Chondrocyte (in vitro differentiated cells): ENCODE measurements around the gene LRP6. TPM values are rescaled to one million over a fixed set of nuclear protein-coding genes. Genes with fewer than 3 reads are reported as not detected.

Experiments
- DNase-seq: peaks from one replicate; pipeline ENCODE4 v3.0.0; 2021; ENCODE audit warnings: mixed read lengths, low spot score
- H3K27ac Mint-ChIP-seq: one replicate; pipeline ENCODE4 v1.8.0; 2021; ENCODE audit warnings: mild to moderate bottlenecking, moderate library complexity, mixed read lengths; ENCODE audit not compliant: unreplicated experiment
- H3K27me3 Mint-ChIP-seq: 2 replicates; pipeline ENCODE4 v1.8.0; 2021; ENCODE audit warnings: low read depth, mixed read lengths
- H3K36me3 Mint-ChIP-seq: 2 replicates; pipeline ENCODE4 v1.8.0; 2021; ENCODE audit warnings: low read depth, mixed read lengths
- H3K4me1 Mint-ChIP-seq: 2 replicates; pipeline ENCODE4 v1.8.0; 2021; ENCODE audit warnings: low read depth, mild to moderate bottlenecking, mixed read lengths
- H3K4me3 Mint-ChIP-seq: one replicate; pipeline ENCODE4 v1.8.0; 2021; ENCODE audit warnings: mild to moderate bottlenecking, moderate library complexity, mixed read lengths; ENCODE audit not compliant: unreplicated experiment
- H3K9me3 Mint-ChIP-seq: 2 replicates; pipeline ENCODE4 v1.8.0; 2021; ENCODE audit warnings: low read depth, mixed read lengths
- total RNA-seq: library from RNA; stranded (reverse); gene quantifications from 3 replicates; pipeline ENCODE4 v1.2.1, GENCODE V29; 2021
- TF ChIP-seq, protein P1 (sequence below): fragments of 200-600 bp; sonication (generic); IDR thresholded peaks from 2 replicates; pipeline ENCODE4 v1.5.0; 2021; ENCODE audit warnings: antibody characterized with exemption, mild to moderate bottlenecking, moderate library complexity

Gene LRP6
- total RNA-seq, 1 donor from 2014 or later: 41.4 TPM

DNA sequence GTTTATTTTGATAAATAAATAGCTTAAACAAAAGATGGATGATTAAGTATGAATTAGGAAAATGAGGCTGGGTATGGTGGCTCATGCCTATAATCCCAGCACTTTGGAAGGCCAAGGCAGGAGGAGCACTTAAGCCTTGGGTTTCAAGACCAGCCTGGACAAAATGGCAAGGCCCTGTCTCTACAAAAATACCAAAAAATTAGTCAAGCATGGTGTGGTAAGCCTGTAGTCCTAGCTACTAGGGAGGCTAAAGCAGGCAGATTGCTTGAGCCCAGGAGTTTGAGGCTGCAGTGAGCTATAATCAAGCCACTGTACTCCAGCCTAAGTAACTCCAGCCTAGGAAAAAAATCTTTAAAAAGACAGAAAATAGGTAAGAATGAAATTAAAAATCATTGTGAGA, 100.1 kb downstream of the LRP6 start:
- no peak for DNase-seq
- Mint-ChIP-seq H3K9me3 (no peaks in the 10 kb centered on the region), H3K4me1 (peaks cover 11% of the 10 kb centered on the region), H3K27me3 (no peaks in the 10 kb centered on the region), H3K27ac (no peak overlapping the region), H3K36me3 (peaks cover 6% of the 10 kb centered on the region), H3K4me3 (no peak overlapping the region)
- TF ChIP-seq, protein P1, sequence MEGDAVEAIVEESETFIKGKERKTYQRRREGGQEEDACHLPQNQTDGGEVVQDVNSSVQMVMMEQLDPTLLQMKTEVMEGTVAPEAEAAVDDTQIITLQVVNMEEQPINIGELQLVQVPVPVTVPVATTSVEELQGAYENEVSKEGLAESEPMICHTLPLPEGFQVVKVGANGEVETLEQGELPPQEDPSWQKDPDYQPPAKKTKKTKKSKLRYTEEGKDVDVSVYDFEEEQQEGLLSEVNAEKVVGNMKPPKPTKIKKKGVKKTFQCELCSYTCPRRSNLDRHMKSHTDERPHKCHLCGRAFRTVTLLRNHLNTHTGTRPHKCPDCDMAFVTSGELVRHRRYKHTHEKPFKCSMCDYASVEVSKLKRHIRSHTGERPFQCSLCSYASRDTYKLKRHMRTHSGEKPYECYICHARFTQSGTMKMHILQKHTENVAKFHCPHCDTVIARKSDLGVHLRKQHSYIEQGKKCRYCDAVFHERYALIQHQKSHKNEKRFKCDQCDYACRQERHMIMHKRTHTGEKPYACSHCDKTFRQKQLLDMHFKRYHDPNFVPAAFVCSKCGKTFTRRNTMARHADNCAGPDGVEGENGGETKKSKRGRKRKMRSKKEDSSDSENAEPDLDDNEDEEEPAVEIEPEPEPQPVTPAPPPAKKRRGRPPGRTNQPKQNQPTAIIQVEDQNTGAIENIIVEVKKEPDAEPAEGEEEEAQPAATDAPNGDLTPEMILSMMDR: no peak

DNA sequence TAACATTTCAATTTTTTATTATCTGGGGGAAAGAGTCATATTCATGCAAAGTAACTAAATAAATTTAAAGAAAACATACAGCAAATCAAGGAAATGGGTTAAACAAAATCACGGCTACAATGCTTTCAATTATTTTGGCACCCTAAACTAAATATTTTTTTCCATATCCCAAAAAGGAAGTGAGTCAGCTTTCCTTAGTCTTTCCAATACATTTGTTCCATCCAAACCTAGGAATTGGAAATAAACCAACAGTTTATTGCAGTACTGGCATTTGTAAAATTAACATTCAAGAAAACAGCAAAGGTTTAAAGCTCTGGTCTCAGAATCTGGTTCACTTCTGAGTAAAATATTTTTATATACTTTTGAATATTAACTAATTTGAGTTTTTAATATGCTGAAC, 106.9 kb downstream of the LRP6 start:
- H3K36me3 Mint-ChIP-seq: peaks cover 25% of the 10 kb centered on the region
- TF ChIP-seq, protein P1: no peak
- H3K27me3 Mint-ChIP-seq: no peaks in the 10 kb centered on the region
- peaks cover 29% of the 10 kb centered on the region for H3K4me1 Mint-ChIP-seq
- H3K27ac Mint-ChIP-seq: no peak overlapping the region
- no peak for DNase-seq
- no peaks in the 10 kb centered on the region for H3K9me3 Mint-ChIP-seq
- no peak overlapping the region for H3K4me3 Mint-ChIP-seq

DNA sequence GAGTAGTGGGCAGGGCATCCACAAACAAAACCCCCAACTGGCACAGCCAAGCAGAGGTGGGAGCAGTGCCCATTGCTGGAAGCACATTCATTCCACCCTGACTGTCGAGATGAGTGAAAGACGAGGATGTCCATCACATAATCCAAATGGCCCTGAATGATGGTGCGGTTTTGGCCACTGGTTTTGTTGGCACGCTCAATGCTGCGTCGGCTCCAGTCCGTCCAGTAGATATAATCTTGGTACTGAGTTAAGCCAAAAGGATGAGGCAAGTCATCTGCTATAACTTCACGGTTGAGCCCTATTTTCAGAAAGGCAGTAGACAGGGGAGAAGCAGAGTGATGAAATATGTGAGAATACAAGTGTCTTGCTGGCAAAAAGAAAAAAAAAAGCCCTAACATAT, 108.0 kb downstream of the LRP6 start:
- no peaks in the 10 kb centered on the region for H3K27me3 Mint-ChIP-seq
- H3K9me3 Mint-ChIP-seq: no peaks in the 10 kb centered on the region
- peaks cover 26% of the 10 kb centered on the region for H3K4me1 Mint-ChIP-seq
- TF ChIP-seq, protein P1: no peak
- H3K36me3 Mint-ChIP-seq: peaks cover 26% of the 10 kb centered on the region
- no peak overlapping the region for H3K4me3 Mint-ChIP-seq
- H3K27ac Mint-ChIP-seq: no peak overlapping the region
- no peak for DNase-seq

DNA sequence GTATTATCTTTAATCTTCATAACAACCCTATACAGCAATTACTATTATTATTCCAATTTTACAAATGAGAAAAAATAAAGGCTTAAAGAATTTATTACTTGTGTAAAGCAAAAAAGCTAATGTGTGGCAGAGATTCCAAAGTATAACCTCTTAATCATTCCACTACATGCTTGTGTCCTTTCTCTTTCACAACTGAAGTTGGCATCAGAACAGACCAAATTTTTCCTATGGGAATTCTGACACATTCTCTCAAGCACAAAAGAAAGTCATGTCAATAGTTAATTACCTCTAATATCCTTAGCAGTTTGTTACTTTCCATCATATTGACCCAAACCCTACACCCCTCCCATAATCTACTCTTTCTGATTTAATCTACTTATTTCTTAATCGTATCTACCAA, 109.4 kb downstream of the LRP6 start:
- Mint-ChIP-seq H3K9me3 (no peaks in the 10 kb centered on the region), H3K27me3 (no peaks in the 10 kb centered on the region), H3K4me3 (no peak overlapping the region), H3K36me3 (peaks cover 27% of the 10 kb centered on the region), H3K27ac (no peak overlapping the region), H3K4me1 (peaks cover 26% of the 10 kb centered on the region)
- TF ChIP-seq, protein P1: no peak
- DNase-seq: no peak

DNA sequence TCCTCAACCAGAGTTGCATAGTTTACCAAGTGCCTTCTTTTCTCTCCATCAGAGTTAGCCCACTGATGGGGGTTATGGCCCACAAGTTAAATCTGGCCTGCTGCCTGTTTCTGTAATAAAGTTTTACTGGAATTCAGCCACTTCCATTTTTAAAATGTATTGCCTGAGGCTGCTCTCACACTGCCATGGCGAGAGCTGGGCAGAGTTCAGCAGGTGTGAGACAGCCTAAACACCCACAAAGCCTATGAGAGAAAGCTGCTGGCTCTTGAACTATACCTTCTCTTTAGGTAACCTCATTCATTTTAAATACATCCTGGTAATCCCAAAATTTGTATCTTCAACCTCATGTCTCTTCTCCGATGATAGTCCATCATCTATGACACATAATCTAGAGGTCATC, 110.0 kb downstream of the LRP6 start:
- no peak for DNase-seq
- H3K27me3 Mint-ChIP-seq: no peaks in the 10 kb centered on the region
- TF ChIP-seq, protein P1: no peak
- H3K9me3 Mint-ChIP-seq: no peaks in the 10 kb centered on the region
- H3K4me3 Mint-ChIP-seq: no peak overlapping the region
- peaks cover 25% of the 10 kb centered on the region for H3K36me3 Mint-ChIP-seq
- peaks cover 26% of the 10 kb centered on the region for H3K4me1 Mint-ChIP-seq
- H3K27ac Mint-ChIP-seq: no peak overlapping the region
